Natural killer cell (primary cell): ENCODE measurements around the gene GIMAP1. TPM values are rescaled to one million over a fixed set of nuclear protein-coding genes. Genes with fewer than 3 reads are reported as not detected.
A peak's percentile ranks its signal among the peaks of the same experiment; 100 is the strongest.

Experiments
- ATAC-seq, 3 donors: fragments of 150-1000 bp in 2 of 3; fragments of 200-7000 bp in 1 of 3; cut with Tn5 transposase; 1 replicate in 1 of 3; 2 replicates in 2 of 3; pipeline ENCODE4 v1.10.0; 2021; ENCODE audit warnings: mild to moderate bottlenecking in 2 of 3, moderate library complexity in 2 of 3
- DNase-seq, 2 donors: peaks; one replicate each; pipeline versions ENCODE4 v3.0.0 to v3.0.0-alpha.2; 2013 to 2021; ENCODE audit warnings: mixed read lengths in 1 of 2
- H3K27ac ChIP-seq: one replicate; pipeline ENCODE4 v1.5.1; 2013; ENCODE audit warnings: mild to moderate bottlenecking, low read length
- H3K27me3 ChIP-seq: one replicate; pipeline ENCODE4 v1.6.1; 2013; ENCODE audit warnings: low read length; ENCODE audit not compliant: control insufficient read depth, insufficient read depth
- H3K36me3 ChIP-seq: one replicate; pipeline ENCODE4 v1.6.1; 2013; ENCODE audit warnings: low read length; ENCODE audit not compliant: control insufficient read depth, insufficient read depth
- H3K4me1 ChIP-seq: one replicate; pipeline ENCODE4 v1.6.1; 2013; ENCODE audit warnings: low read length; ENCODE audit not compliant: control insufficient read depth, insufficient read depth
- H3K4me3 ChIP-seq: one replicate; pipeline ENCODE4 v1.5.1; 2013; ENCODE audit warnings: low read length
- H3K9me3 ChIP-seq: one replicate; pipeline ENCODE4 v1.6.1; 2013; ENCODE audit warnings: low read length; ENCODE audit not compliant: control insufficient read depth, insufficient read depth
- H3K27ac Mint-ChIP-seq, 2 donors: one replicate each; pipeline ENCODE4 v1.8.0; 2022; ENCODE audit warnings: mild to moderate bottlenecking in 2 of 2, mixed read lengths in 2 of 2, moderate library complexity in 1 of 2
- H3K27me3 Mint-ChIP-seq, 2 donors: one replicate each; pipeline ENCODE4 v1.8.0; 2022; ENCODE audit warnings: low read depth in 2 of 2, mixed read lengths in 2 of 2
- H3K36me3 Mint-ChIP-seq: one replicate; pipeline ENCODE4 v1.8.0; 2022; ENCODE audit warnings: mixed read lengths
- H3K4me1 Mint-ChIP-seq, 2 donors: one replicate each; pipeline ENCODE4 v1.8.0; 2022; ENCODE audit warnings: mixed read lengths in 2 of 2
- H3K4me3 Mint-ChIP-seq: one replicate; pipeline ENCODE4 v1.8.0; 2022; ENCODE audit warnings: mild to moderate bottlenecking, moderate library complexity, mixed read lengths
- H3K9me3 Mint-ChIP-seq, 2 donors: one replicate each; pipeline ENCODE4 v1.8.0; 2022; ENCODE audit warnings: mixed read lengths in 2 of 2
- WGBS: methylation state at CpG from one replicate; pipeline ENCODE4 v1.1.7; 2013; ENCODE audit warnings: missing lambda C conversion rate; ENCODE audit not compliant: insufficient coverage; 5-methylcytosine and 5-hydroxymethylcytosine counted together
- intact Hi-C: fragments of 100-400 bp; cut with micrococcal nuclease; formaldehyde crosslinking; loops from one replicate; pipeline ENCODE4 v1.14.2; 2022
- total RNA-seq, 4 donors: library from RNA; stranded (reverse); fragments of 120-200 nt in 1 of 4; gene quantifications; one replicate each; pipeline versions ENCODE4 v1.2.3 to v1.2.4, GENCODE V29; 2013 to 2022
- TF ChIP-seq, protein P1 (sequence below): fragments of 200-600 bp; IDR thresholded peaks from one replicate; pipeline ENCODE4 v1.8.0; 2022; ENCODE audit warnings: antibody characterized with exemption

The GIMAP1 gene
- total RNA-seq, 3 donors from 2014 or later (not counting 1 experiment from before 2014, with no cell fraction given), result 11.1 to 23.9 (median 13.3) TPM

DNA sequence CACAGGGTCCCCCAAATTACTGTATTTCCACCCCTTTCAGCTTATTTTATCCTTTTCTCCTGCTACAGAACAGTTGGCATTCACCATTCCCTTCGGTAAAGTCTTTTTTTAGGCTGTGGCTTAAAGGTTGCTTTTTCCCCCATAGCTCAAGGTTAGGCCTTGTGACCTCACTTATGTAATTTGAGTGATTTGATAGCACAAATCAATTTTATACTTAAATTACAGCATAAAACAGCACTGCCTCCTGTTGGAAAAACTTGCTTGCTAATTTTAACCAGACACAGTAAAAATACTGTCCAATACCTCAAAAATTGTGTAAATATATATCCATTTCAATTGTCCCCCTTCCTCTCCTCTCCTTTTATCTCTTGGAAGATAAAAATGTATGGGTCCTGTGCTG, 7.1 kb downstream of the GIMAP1 start:
- Histone ChIP-seq H3K4me1 (peaks cover 40% of the 10 kb centered on the region), H3K4me3 (no peak overlapping the region), H3K9me3 (peaks cover 11% of the 10 kb centered on the region), H3K27me3 (no peaks in the 10 kb centered on the region), H3K27ac (peak overlapping the region; percentile 19), H3K36me3 (peaks cover 59% of the 10 kb centered on the region)
- ATAC-seq (no peak), DNase-seq (peak in 1 of 2 donors; percentile 32)
- Mint-ChIP-seq H3K4me1 (peaks cover 67 to 72% of the 10 kb centered on the region in 2 donors), H3K9me3 (peaks cover 5 to 7% of the 10 kb centered on the region in 2 donors), H3K27me3 (no peaks in the 10 kb centered on the region), H3K4me3 (peak overlapping the region; percentile 43), H3K27ac (peak overlapping the region; percentile 67 to 92), H3K36me3 (peaks cover 59% of the 10 kb centered on the region)
- TF ChIP-seq, protein P1, sequence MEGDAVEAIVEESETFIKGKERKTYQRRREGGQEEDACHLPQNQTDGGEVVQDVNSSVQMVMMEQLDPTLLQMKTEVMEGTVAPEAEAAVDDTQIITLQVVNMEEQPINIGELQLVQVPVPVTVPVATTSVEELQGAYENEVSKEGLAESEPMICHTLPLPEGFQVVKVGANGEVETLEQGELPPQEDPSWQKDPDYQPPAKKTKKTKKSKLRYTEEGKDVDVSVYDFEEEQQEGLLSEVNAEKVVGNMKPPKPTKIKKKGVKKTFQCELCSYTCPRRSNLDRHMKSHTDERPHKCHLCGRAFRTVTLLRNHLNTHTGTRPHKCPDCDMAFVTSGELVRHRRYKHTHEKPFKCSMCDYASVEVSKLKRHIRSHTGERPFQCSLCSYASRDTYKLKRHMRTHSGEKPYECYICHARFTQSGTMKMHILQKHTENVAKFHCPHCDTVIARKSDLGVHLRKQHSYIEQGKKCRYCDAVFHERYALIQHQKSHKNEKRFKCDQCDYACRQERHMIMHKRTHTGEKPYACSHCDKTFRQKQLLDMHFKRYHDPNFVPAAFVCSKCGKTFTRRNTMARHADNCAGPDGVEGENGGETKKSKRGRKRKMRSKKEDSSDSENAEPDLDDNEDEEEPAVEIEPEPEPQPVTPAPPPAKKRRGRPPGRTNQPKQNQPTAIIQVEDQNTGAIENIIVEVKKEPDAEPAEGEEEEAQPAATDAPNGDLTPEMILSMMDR, result no peak
- intact Hi-C loops, result no loop called here
- no CpG with 5 or more reads among the region's 1 CpG for WGBS

DNA sequence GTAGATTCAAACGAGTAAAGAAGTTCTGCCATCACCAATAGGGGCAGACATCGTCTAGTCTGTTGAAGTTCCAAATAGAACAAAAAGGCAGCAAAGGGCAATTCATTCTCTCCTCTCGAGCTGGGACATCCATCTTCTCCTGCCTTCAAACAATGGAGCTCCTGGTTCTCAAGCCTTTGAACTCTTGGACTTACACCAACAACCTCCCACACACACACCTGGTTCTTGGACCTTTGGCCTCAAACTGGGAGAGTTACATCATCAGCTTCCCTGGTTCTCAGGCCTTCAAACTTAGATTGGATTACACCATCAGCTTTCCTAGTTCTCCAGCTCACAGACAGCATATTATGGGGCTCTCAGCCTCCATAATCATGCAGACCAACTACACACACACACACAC, 11.0 kb downstream of the GIMAP1 start:
- peaks cover 5 to 10% of the 10 kb centered on the region in 2 donors for H3K9me3 Mint-ChIP-seq
- H3K4me1 Mint-ChIP-seq, result peaks cover 46 to 47% of the 10 kb centered on the region in 2 donors
- no peak overlapping the region for H3K4me3 Mint-ChIP-seq

DNA sequence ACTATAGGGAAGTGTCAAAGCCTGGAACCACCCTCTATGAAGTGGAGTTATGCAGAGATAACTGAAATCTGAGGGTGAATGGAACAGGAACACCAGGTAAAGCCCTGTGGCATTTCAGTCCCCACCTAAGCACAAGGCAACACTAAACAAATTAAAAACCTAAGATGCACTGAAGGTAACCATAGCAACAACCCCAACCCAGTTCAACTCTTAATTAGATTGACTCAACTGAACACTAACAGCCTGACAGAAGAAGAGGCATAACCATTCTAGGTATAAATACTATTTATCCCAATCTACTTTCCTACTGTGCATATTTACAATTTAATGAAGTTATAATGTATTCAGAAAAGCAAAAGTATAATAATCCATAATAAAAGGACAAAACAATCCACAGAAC, 11.6 kb downstream of the GIMAP1 start:
- intact Hi-C loops, result no loop called here
- Mint-ChIP-seq H3K27me3 (no peaks in the 10 kb centered on the region), H3K27ac (peak overlapping the region; percentile 30 to 42), H3K9me3 (peaks cover 5 to 10% of the 10 kb centered on the region in 2 donors), H3K4me3 (no peak overlapping the region), H3K36me3 (peaks cover 34% of the 10 kb centered on the region), H3K4me1 (peaks cover 40 to 47% of the 10 kb centered on the region in 2 donors)
- Histone ChIP-seq H3K4me3 (no peak overlapping the region), H3K27ac (no peak overlapping the region), H3K27me3 (no peaks in the 10 kb centered on the region), H3K9me3 (peaks cover 11% of the 10 kb centered on the region), H3K36me3 (peaks cover 17% of the 10 kb centered on the region), H3K4me1 (peaks cover 13% of the 10 kb centered on the region)
- TF ChIP-seq, protein P1, result no peak
- DNase-seq (peak in 1 of 2 donors; percentile 2), ATAC-seq (no peak)

More for the DNA sequence above, 11.0 kb downstream of the GIMAP1 start:
- intact Hi-C loops, result no loop called here
- peak overlapping the region; percentile 30 to 42 for H3K27ac Mint-ChIP-seq
- peaks cover 34% of the 10 kb centered on the region for H3K36me3 Mint-ChIP-seq
- Histone ChIP-seq H3K4me1 (peaks cover 12% of the 10 kb centered on the region), H3K27ac (no peak overlapping the region), H3K36me3 (peaks cover 23% of the 10 kb centered on the region), H3K9me3 (peaks cover 11% of the 10 kb centered on the region), H3K4me3 (no peak overlapping the region), H3K27me3 (no peaks in the 10 kb centered on the region)
- DNase-seq, result no peak
- TF ChIP-seq, protein P1, result no peak
- 97% methylated on average over 3 of the region's 3 CpGs for WGBS
- no peak for ATAC-seq
- no peaks in the 10 kb centered on the region for H3K27me3 Mint-ChIP-seq

DNA sequence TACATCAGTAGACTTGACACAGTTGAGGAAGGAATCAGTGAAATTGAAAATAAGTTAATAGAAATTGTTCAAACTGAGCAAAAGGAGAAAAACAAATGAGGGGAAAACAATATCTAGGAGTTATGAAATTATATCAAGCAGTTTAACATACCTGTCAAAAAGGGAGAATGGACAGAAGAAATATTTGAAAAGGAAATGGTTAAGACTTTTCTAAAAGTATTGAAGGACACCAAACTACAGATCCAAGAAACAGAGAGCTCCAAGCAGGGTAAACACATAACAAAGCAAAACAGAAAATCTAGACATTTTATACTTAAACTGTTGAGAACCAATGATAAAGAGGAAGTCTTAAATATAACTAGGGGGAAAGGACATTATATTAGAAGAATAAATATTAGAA, 12.2 kb downstream of the GIMAP1 start:
- TF ChIP-seq, protein P1, result no peak
- no peak overlapping the region for H3K4me3 Mint-ChIP-seq
- Histone ChIP-seq H3K9me3 (peaks cover 11% of the 10 kb centered on the region), H3K27me3 (no peaks in the 10 kb centered on the region), H3K36me3 (peaks cover 11% of the 10 kb centered on the region), H3K4me3 (no peak overlapping the region), H3K27ac (no peak overlapping the region), H3K4me1 (peaks cover 16% of the 10 kb centered on the region)
- H3K36me3 Mint-ChIP-seq, result peaks cover 28% of the 10 kb centered on the region
- peak overlapping the region in 1 of 2 donors; percentile 30 for H3K27ac Mint-ChIP-seq
- H3K27me3 Mint-ChIP-seq, result no peaks in the 10 kb centered on the region
- no peak for ATAC-seq
- H3K4me1 Mint-ChIP-seq, result peaks cover 40 to 47% of the 10 kb centered on the region in 2 donors
- no peak for DNase-seq
- peaks cover 5 to 10% of the 10 kb centered on the region in 2 donors for H3K9me3 Mint-ChIP-seq
- intact Hi-C loops, result no loop called here
